Sciatic nerve (tissue), 2 donors: ENCODE data around the gene VPS13C. TPM values are rescaled to one million over a fixed set of nuclear protein-coding genes. Genes with fewer than 3 reads are reported as not detected.

Source experiments
- ATAC-seq: fragments of 200-7000 bp; cut with Tn5 transposase; one replicate; pipeline ENCODE4 v1.9.1; 2020; ENCODE audit warnings: mild to moderate bottlenecking, moderate library complexity
- DNase-seq: peaks from one replicate; pipeline ENCODE4 v3.0.0-alpha.2; 2020; ENCODE audit warnings: low spot score
- intact Hi-C: fragments of 100-400 bp; cut with DNase I; formaldehyde crosslinking; loops from one replicate; pipeline ENCODE4 v1.14.2; 2022
- total RNA-seq: library from RNA; stranded (reverse); fragmentation: NEBNext Ultra II Directional; extraction: Animal tissue kit (Norgen Biotek cat#: 25700); gene quantifications from one replicate; pipeline ENCODE4 v1.2.1, GENCODE V29; 2021
- donor health status: DM: no; HTN: no; CAD: no.
- donor health status: DM: no; HTN: no; CAD: no.

The VPS13C gene
- total RNA-seq, 1 donor from 2014 or later = 124 TPM

DNA sequence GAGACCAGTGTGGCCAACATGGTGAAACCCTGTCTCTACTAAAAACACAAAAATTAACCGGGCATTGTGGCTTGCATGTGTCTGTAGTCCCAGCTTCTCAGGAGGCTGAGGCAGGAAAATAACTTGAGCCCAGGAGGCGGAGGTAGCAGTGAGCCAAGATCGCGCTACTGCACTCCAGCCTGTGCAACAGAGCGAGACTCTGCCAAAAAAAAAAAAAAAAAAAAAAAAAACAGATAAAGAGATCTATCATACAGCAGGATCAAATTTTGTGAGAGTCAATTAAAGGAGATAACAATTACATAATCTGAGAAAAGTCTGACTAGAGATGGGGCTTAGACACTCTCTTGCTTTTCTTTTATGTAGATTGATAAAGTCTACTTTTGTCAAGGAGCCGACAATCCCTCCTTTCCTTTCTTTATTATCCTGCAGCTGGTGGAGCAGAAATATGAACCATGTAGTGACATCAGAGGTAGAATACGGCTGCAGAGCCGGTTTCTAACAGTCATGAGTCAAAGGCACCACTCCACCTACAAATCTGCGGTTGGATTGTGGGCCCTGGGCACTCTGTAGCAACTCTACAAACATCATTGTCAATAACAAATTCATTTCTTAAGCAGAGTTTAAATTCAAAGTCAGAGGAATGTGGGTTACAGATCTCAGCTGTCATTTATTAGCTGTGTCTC lies 15.5 kb upstream of the VPS13C start:
- intact Hi-C loops = no loop called here
- DNase-seq (no peak), ATAC-seq (no peak)

GRCh38 chr15:62071711-62072308 lies 11.6 kb upstream of the VPS13C start:
- ATAC-seq (peak; percentile 53), DNase-seq (no peak)
- intact Hi-C loops = loop anchor here (5.0 kb wide), 1 partner anchor 200 kb away; no protein-coding TSS in a partner anchor

DNA sequence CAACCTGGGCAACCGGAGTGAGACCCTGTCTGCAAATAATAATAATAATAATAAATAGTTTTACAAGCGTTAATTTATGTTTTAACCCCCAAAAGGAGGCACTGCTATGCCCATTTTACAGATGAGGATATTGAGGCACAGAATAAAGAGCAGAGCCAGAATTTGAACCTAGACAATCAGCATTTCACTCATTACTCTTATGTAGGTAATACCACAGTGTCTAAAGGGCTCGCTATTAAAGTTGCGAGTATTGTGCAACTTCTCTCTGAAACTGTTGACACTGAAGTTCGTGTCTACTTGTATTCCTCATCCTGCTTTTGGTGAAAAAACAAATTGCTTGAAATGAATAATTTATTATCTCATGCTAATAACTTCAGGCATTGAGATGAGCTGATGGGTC lies 9.3 kb upstream of the VPS13C start:
- intact Hi-C loops = loop anchor here (5.0 kb wide), 1 partner anchor 53 kb away; no protein-coding TSS in a partner anchor
- DNase-seq = no peak

DNA sequence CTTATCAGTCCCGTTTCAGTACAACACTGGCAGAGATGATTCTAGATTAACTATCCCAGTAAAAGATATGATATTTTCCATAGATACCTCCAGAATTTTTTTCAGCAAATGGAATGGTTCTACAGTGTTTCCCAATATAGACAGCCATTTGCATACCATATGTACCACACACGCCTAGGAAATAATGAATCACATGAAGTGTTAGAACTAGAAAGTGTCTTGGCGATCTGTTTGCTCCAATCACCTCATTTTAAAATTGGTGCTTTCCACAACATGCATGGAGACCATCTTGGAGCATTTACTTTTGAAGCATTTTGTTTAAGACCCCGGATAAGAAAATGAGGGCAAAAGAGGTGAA lies 8.5 kb upstream of the VPS13C start:
- DNase-seq = no peak
- no peak for ATAC-seq
- intact Hi-C loops = loop anchor here (5.0 kb wide), 1 partner anchor 54 kb away; no protein-coding TSS in a partner anchor

More for the DNA sequence above, 9.3 kb upstream of the VPS13C start:
- no peak for ATAC-seq

DNA sequence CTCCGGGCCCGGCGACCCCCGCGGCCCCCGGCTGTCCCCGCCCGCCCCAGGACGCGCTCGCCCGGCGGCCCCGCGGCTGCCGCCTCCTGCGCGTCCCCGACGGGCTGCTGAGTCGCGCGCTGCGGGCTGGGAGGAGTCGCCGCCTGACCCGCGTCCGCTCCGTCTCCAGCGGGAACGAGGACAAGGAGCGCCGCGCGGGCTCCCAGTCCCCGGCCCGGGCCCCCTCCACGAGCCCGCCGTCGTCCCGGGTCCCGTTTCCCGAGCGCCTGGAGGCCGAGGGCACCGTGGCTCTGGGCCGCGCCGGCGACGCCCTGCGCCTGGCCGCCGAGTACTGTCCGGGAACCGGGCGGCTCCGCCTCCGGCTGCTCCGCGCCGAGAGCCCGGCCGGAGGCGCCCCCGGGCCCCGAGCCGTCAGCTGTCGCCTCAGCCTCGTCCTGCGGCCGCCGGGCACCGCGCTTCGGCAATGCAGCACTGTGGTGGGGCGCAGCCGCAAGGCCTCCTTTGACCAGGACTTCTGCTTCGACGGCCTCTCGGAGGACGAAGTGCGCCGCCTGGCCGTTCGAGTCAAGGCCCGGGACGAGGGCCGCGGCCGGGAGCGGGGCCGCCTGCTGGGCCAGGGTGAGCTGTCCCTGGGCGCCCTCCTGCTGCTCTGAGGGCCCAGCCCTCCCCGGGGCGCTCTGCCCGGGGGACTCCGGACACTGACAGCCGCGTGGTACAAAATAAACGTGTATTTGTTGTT lies 8.0 kb upstream of the VPS13C start:
- DNase-seq (peak; percentile 67), ATAC-seq (peak; percentile 41)
- intact Hi-C loops = loop anchor here (5.0 kb wide), 1 partner anchor 54 kb away; no protein-coding TSS in a partner anchor

GRCh38 chr15:62067448-62068044 lies 7.3 kb upstream of the VPS13C start:
- ATAC-seq (peak; percentile 54), DNase-seq (peak; percentile 58)
- intact Hi-C loops = loop anchor here (5.0 kb wide), 1 partner anchor 55 kb away; no protein-coding TSS in a partner anchor

GRCh38 chr15:62066663-62067447 lies 6.6 kb upstream of the VPS13C start, which contains the start of gene C2CD4A:
C2CD4A (plus strand) TSS chr15:62066977; CDS start chr15:62067614, 637 bp downstream.
- peak; percentile 82 for ATAC-seq
- DNase-seq = peak; percentile 70
- intact Hi-C loops = loop anchor here (5.0 kb wide), 1 partner anchor 55 kb away; no protein-coding TSS in a partner anchor

DNA sequence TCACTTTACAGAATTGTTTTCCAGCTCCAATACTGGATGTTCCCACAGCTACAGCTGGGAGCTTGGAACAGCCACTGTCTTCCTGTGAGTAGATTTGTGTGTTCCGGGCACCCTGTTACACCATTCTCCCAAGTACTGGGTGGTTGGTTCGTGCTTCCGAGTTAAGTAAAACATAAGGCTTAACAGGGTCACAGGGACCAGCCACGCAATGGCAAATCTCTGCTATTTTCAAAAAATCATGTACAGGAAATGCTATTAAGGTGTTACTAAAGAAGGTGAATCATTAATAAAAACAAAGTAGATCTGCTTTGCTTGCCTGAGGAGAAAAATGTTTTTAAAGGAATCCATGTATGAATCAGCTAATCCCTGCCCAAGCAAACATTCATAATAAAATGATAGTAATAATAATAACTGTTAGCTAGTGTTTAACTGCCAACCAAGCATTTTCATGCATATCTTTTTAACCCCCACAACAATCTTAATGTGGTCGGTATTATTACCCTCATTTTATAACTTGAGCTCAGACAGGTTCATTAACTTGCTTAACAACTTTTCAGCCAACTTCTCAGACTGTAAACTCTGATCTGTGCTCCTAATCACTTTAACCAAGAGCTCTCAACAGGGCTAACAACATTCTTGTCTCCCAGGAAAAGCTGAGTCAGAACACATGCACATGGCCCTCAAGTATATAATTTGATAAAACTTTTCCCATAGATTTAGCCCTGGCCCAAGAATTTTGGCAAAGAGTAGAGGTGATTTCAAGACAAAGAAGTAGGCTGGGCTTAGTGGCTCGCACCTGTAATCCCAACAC lies 3.8 kb upstream of the VPS13C start:
- no peak for DNase-seq
- intact Hi-C loops = no loop called here
- ATAC-seq = no peak

DNA sequence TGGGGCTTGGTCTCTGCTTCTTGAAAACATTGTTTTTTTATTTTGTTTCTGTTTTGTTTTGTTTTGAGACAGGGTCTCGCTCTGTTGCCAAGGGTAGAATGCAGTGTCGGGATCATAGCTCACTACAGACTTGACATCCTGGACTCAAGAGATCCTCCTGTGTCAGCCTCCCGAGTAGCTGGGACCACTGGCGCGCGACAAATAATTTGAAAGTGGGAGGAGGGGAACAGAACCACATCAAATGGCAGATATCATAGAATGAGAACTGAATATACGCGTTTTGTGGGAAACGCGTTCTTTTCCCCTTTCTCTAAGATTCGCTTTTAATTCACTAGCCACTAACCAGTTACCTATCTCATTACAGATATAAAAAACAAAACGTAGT lies 641 bp upstream of the VPS13C start:
- DNase-seq (no peak), ATAC-seq (peak; percentile 38)
- intact Hi-C loops = no loop called here

- intact Hi-C loops = no loop called here
- peak; percentile 61 for ATAC-seq
- DNase-seq = peak; percentile 64
Observed at GRCh38 chr15:62059816-62060112, 483 bp downstream of the VPS13C start.

DNA sequence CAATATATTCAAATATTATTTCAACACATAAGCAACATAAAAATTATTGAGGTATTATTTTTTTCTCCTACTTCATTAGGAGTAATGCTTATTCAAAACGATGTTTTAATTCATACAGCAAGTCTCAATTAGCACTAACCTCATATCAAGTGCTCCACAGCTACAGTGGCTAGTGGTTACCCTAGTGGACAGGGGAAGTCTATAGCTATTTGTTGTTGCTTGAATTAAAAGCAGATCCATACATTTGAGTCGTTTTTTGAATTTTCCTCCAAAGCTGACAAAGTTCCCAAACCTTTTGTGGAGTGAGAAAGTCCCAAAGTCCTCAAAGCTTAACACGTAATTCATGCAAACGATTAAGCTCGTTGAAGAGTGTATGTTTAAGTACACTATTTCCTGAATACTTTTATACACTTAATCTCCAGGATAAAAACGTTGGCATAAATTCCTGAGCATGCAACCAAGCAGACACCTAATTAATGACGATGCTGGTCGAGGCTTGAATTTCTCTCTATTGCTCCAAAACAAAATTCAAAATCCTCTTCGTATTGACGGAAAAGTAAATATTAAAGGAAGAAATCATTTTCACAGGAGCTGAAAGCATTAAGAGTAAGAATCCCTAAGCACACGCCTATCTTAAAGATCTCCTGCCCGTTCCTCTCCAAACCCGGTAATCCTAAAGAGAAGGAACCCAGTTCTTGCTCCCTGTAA lies 985 bp downstream of the VPS13C start:
- intact Hi-C loops = no loop called here
- no peak for DNase-seq
- ATAC-seq = no peak

GRCh38 chr15:62058327-62059028 lies 1.8 kb downstream of the VPS13C start:
- DNase-seq = no peak
- intact Hi-C loops = no loop called here
- ATAC-seq = no peak

- DNase-seq (no peak), ATAC-seq (no peak)
- intact Hi-C loops = no loop called here
Observed at GRCh38 chr15:62057341-62057980, 2.8 kb downstream of the VPS13C start.

DNA sequence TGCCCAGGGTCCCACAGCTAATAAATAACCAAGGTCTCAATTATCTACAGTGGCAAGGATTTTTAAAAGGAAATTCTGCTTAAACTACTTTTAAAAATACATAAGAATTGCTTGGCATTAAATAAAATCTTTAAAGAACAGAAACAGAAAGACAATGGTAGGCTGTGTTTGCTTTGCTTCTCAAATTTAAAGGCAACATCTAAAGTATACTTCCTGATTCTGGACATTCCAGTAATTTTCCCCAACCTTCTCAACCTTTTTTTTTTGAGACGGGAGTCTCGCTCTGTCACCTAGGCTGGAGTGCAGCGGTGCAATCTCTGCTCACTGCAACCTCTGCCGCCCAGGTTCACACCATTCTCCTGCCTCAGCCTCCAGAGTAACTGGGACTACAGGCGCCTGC lies 5.3 kb downstream of the VPS13C start:
- intact Hi-C loops = no loop called here
- ATAC-seq = no peak
- no peak for DNase-seq

DNA sequence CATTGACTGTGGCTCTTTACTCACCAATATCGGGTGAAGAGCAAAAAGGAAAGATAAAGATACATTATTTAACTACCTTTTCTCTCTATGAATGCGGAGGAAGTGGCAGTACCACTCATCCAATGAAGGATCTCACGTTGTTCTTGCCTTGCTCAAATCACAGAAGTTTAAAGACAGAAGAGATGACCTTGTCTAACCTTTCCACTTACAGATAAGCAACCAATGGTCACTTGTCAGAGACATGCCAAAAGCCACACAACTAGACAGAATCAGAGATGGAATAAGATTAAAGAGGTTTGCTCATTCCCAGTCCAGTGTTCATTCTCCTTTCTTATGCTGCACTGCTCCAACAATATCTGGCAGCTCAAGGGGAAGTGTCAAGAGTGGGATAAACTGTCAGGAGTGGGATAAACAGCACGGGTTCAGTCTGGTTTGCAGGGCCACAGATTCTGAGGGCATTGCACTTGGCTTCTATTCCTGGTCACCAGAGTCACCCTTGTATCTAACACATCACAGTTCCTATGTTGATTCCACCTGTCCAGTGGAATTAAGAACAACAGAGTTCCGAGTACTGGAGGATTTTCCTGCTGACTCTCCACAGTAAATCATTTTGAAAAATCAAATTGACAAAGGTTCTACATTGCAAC lies 6.7 kb downstream of the VPS13C start:
- intact Hi-C loops = no loop called here
- DNase-seq (no peak), ATAC-seq (no peak)

- DNase-seq (no peak), ATAC-seq (no peak)
- intact Hi-C loops = no loop called here
Observed at GRCh38 chr15:62052713-62053112, 7.5 kb downstream of the VPS13C start.
